Endodermal cell (in vitro differentiated cells): ENCODE measurements around the gene GORAB. TPM values are rescaled to one million over a fixed set of nuclear protein-coding genes. Genes with fewer than 3 reads are reported as not detected.

Source experiments
- DNase-seq: peaks from one replicate; pipeline ENCODE4 v3.0.0-alpha.2; 2017
- H3K27ac ChIP-seq: 2 replicates; pipeline ENCODE4 v1.5.1; 2013; ENCODE audit warnings: mild to moderate bottlenecking, low read depth, low read length, moderate library complexity
- H3K27me3 ChIP-seq: 2 replicates; pipeline ENCODE4 v1.6.1; 2013; ENCODE audit warnings: mild to moderate bottlenecking, low read length, moderate library complexity; ENCODE audit not compliant: insufficient read depth, control insufficient read depth, poor library complexity, severe bottlenecking
- H3K36me3 ChIP-seq: 2 replicates; pipeline ENCODE4 v1.7.0; 2013; ENCODE audit warnings: mild to moderate bottlenecking, low read length, moderate library complexity; ENCODE audit not compliant: control insufficient read depth, insufficient read depth
- H3K4me1 ChIP-seq: one replicate; pipeline ENCODE4 v1.7.0; 2013; ENCODE audit warnings: low read length; ENCODE audit not compliant: control insufficient read depth, insufficient read depth
- H3K4me3 ChIP-seq: 2 replicates; pipeline ENCODE4 v1.5.1; 2013; ENCODE audit warnings: mild to moderate bottlenecking, low read length, moderate library complexity
- H3K9ac ChIP-seq: 2 replicates; pipeline ENCODE4 v1.6.1; 2013; ENCODE audit warnings: mild to moderate bottlenecking, low read length, moderate library complexity; ENCODE audit not compliant: poor library complexity, severe bottlenecking; ENCODE audit errors: extremely low read depth
- H3K9me3 ChIP-seq: 2 replicates; pipeline ENCODE4 v1.6.1; 2013; ENCODE audit warnings: mild to moderate bottlenecking, low read length, moderate library complexity; ENCODE audit not compliant: control insufficient read depth
- H3K27ac Mint-ChIP-seq: 2 replicates; pipeline ENCODE4 v1.8.0; 2020; ENCODE audit warnings: mixed read lengths
- H3K27me3 Mint-ChIP-seq: 2 replicates; pipeline ENCODE4 v1.8.0; 2021; ENCODE audit warnings: mild to moderate bottlenecking, mixed read lengths; ENCODE audit not compliant: insufficient read depth
- H3K36me3 Mint-ChIP-seq: 2 replicates; pipeline ENCODE4 v1.8.0; 2020; ENCODE audit warnings: low read depth, mixed read lengths
- H3K4me1 Mint-ChIP-seq: 2 replicates; pipeline ENCODE4 v1.8.0; 2020; ENCODE audit warnings: mixed read lengths
- H3K4me3 Mint-ChIP-seq: 2 replicates; pipeline ENCODE4 v1.8.0; 2020; ENCODE audit warnings: mild to moderate bottlenecking, moderate library complexity, mixed read lengths
- H3K9me3 Mint-ChIP-seq: 2 replicates; pipeline ENCODE4 v1.8.0; 2020; ENCODE audit warnings: mild to moderate bottlenecking, mixed read lengths
- WGBS, 2 experiments: methylation state at CpG; one replicate each; pipeline versions ENCODE4 v1.1.5 to v1.1.7; 2013; ENCODE audit warnings: missing lambda C conversion rate in 2 of 2, mixed read lengths in 1 of 2; ENCODE audit not compliant: insufficient coverage in 1 of 2, insufficient read length in 1 of 2; 5-methylcytosine and 5-hydroxymethylcytosine counted together
- total RNA-seq, 2 donors: library from RNA; stranded (reverse); fragmentation: NEBNext Ultra II Directional in 1 of 2; extraction: Animal tissue kit (Norgen Biotek cat#: 25700) in 1 of 2; gene quantifications; 2 replicates in 1 of 2; 3 replicates in 1 of 2; pipeline ENCODE4 v1.2.1, GENCODE V29; 2021
- TF ChIP-seq, protein P1 (sequence below): fragments of 200-600 bp; sonication (generic); conservative IDR thresholded peaks from 2 replicates; pipeline ENCODE4 v1.5.0; 2021; ENCODE audit warnings: antibody characterized with exemption, mild to moderate bottlenecking

Gene GORAB
- total RNA-seq, 2 donors from 2014 or later = 10.0 to 15.9 TPM

DNA sequence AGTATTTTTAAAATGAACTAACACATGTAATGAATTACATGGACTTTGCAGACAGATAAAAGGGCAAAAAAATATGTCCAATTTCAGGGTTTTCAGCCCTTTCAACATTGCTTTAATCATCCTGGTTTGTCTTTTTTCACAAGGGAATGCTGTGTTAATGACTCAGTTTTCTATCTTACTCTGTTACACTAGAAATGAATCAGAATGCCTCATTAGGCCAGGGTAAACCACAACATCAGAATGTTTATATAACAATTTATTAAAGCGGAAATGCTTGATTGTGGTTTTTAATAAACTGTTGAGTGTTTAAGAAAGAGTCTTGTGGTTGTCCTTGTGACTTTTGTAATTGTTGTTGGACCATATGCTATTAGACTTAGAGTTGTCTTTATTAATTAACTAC lies 13.5 kb downstream of the GORAB start:
- H3K36me3 ChIP-seq = peaks cover 89% of the 10 kb centered on the region
- peaks cover 73% of the 10 kb centered on the region for H3K36me3 Mint-ChIP-seq
- H3K4me1 ChIP-seq = no peaks in the 10 kb centered on the region
- H3K4me1 Mint-ChIP-seq = no peaks in the 10 kb centered on the region
- H3K27ac ChIP-seq = no peak overlapping the region
- H3K9me3 ChIP-seq = peaks cover 6% of the 10 kb centered on the region
- no peak overlapping the region for H3K9ac ChIP-seq
- H3K27ac Mint-ChIP-seq = no peak overlapping the region
- no peak overlapping the region for H3K4me3 Mint-ChIP-seq
- H3K27me3 ChIP-seq = no peaks in the 10 kb centered on the region
- no peak overlapping the region for H3K4me3 ChIP-seq
- no peaks in the 10 kb centered on the region for H3K27me3 Mint-ChIP-seq
- DNase-seq = no peak
- TF ChIP-seq, protein P1, sequence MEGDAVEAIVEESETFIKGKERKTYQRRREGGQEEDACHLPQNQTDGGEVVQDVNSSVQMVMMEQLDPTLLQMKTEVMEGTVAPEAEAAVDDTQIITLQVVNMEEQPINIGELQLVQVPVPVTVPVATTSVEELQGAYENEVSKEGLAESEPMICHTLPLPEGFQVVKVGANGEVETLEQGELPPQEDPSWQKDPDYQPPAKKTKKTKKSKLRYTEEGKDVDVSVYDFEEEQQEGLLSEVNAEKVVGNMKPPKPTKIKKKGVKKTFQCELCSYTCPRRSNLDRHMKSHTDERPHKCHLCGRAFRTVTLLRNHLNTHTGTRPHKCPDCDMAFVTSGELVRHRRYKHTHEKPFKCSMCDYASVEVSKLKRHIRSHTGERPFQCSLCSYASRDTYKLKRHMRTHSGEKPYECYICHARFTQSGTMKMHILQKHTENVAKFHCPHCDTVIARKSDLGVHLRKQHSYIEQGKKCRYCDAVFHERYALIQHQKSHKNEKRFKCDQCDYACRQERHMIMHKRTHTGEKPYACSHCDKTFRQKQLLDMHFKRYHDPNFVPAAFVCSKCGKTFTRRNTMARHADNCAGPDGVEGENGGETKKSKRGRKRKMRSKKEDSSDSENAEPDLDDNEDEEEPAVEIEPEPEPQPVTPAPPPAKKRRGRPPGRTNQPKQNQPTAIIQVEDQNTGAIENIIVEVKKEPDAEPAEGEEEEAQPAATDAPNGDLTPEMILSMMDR = no peak
- no peaks in the 10 kb centered on the region for H3K9me3 Mint-ChIP-seq
- WGBS, 2 experiments = no CpG with 5 or more reads among the region's 1 CpG

DNA sequence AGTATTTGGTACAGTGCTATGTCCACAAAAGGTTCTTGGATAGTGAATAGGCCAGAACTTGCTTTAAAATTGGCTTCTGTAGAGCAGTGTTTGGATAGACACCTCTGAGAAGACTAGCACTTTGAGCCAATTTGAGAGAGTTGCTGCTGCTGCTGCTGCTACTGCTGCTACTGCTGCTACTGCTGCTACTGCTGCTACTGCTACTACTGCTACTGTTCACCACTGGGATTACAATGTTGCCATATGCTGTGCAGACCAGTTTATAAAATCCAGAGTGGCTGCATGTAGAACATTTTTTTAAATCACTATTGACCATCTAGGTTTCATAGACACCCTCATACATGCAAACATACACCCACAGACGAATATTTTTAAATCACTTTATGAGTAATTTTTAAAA lies 15.3 kb downstream of the GORAB start:
- Mint-ChIP-seq H3K36me3 (peaks cover 70% of the 10 kb centered on the region), H3K4me3 (no peak overlapping the region), H3K4me1 (no peaks in the 10 kb centered on the region), H3K9me3 (no peaks in the 10 kb centered on the region), H3K27ac (no peak overlapping the region), H3K27me3 (no peaks in the 10 kb centered on the region)
- Histone ChIP-seq H3K9ac (no peak overlapping the region), H3K27me3 (no peaks in the 10 kb centered on the region), H3K4me1 (no peaks in the 10 kb centered on the region), H3K9me3 (peaks cover 6% of the 10 kb centered on the region), H3K4me3 (no peak overlapping the region), H3K27ac (no peak overlapping the region), H3K36me3 (peaks cover 90% of the 10 kb centered on the region)
- TF ChIP-seq, protein P1 = no peak
- DNase-seq = no peak
- WGBS, 2 experiments = no CpG with 5 or more reads among the region's 1 CpG

DNA sequence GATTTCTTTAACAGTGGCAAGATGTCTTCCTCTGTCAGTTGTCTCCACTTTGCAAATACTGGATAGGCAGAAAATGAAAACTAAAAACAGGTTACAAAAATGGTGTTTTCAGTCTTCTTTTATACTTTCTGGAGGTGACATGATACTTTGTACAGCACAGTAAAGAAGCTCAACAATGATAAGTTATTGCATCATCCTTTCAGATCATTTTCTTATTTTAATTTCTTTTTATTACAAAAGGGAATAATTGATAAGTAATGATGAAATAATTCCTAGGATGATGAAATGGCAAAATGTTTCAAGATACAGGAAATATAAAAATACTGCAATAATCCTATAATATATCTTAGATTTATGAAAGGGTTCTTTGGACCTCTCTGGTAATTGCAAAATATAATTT lies 16.5 kb downstream of the GORAB start:
- H3K27me3 Mint-ChIP-seq = no peaks in the 10 kb centered on the region
- TF ChIP-seq, protein P1 = no peak
- no peak overlapping the region for H3K27ac Mint-ChIP-seq
- no peak overlapping the region for H3K4me3 ChIP-seq
- H3K9me3 Mint-ChIP-seq = no peaks in the 10 kb centered on the region
- no peak overlapping the region for H3K27ac ChIP-seq
- peaks cover 6% of the 10 kb centered on the region for H3K9me3 ChIP-seq
- H3K4me1 ChIP-seq = no peaks in the 10 kb centered on the region
- peaks cover 89% of the 10 kb centered on the region for H3K36me3 ChIP-seq
- no peak overlapping the region for H3K9ac ChIP-seq
- no peaks in the 10 kb centered on the region for H3K4me1 Mint-ChIP-seq
- DNase-seq = no peak
- no peak overlapping the region for H3K4me3 Mint-ChIP-seq
- H3K27me3 ChIP-seq = no peaks in the 10 kb centered on the region
- H3K36me3 Mint-ChIP-seq = peaks cover 67% of the 10 kb centered on the region
